Neural cell (in vitro differentiated cells): ENCODE results near the gene SUN5. TPM values are rescaled to one million over a fixed set of nuclear protein-coding genes. Genes with fewer than 3 reads are reported as not detected.

ENCODE experiments used
- H2AFZ ChIP-seq: fragments of 200-600, 300-800 bp; sonication (generic), shearing (Covaris generic); 2 replicates; pipeline ENCODE4 v1.6.0; 2014; ENCODE audit warnings: low read depth, mild to moderate bottlenecking, antibody characterized with exemption, low read length, moderate library complexity
- H3F3A ChIP-seq: fragments of 200-600 bp; shearing (Covaris generic); 2 replicates; pipeline ENCODE4 v1.6.1; 2016; ENCODE audit warnings: mild to moderate bottlenecking, moderate library complexity, mixed read lengths, antibody characterized with exemption, low read length; ENCODE audit not compliant: insufficient read depth, poor library complexity, severe bottlenecking
- H3K27ac ChIP-seq: fragments of 200-600, 300-800 bp; sonication (generic), shearing (Covaris generic); 2 replicates; pipeline ENCODE4 v1.5.1; 2014; ENCODE audit warnings: mild to moderate bottlenecking, low read length, moderate library complexity
- H3K27me3 ChIP-seq: fragments of 300-800, 200-600 bp; sonication (generic), shearing (Covaris generic); 2 replicates; pipeline ENCODE4 v1.6.0; 2014; ENCODE audit warnings: mild to moderate bottlenecking, low read depth, low read length, moderate library complexity; ENCODE audit not compliant: insufficient read depth
- H3K36me3 ChIP-seq: fragments of 300-800, 200-600 bp; sonication (generic), shearing (Covaris generic); 2 replicates; pipeline ENCODE4 v1.5.1; 2014; ENCODE audit warnings: mild to moderate bottlenecking, antibody characterized with exemption, low read length, moderate library complexity; ENCODE audit not compliant: insufficient read depth
- H3K4me2 ChIP-seq: fragments of 300-800, 200-600 bp; sonication (generic), shearing (Covaris generic); 2 replicates; pipeline ENCODE4 v1.6.0; 2014; ENCODE audit warnings: mild to moderate bottlenecking, low read length
- H3K4me3 ChIP-seq: fragments of 300-800, 200-600 bp; sonication (generic), shearing (Covaris generic); 2 replicates; pipeline ENCODE4 v1.5.1; 2014; ENCODE audit warnings: mild to moderate bottlenecking, low read length, moderate library complexity
- H3K79me2 ChIP-seq: fragments of 200-600 bp; shearing (Covaris generic); replicated peaks from 2 replicates; pipeline ENCODE4 v1.6.0; 2014; ENCODE audit warnings: mild to moderate bottlenecking, low read length, moderate library complexity; ENCODE audit not compliant: insufficient read depth
- H3K9ac ChIP-seq: fragments of 300-800, 200-600 bp; sonication (generic), shearing (Covaris generic); 2 replicates; pipeline ENCODE4 v1.6.1; 2016; ENCODE audit warnings: mild to moderate bottlenecking, low read length, mixed read lengths
- H3K9me2 ChIP-seq: fragments of 200-600 bp; shearing (Covaris generic); 2 replicates; pipeline ENCODE4 v1.6.1; 2016; ENCODE audit warnings: mild to moderate bottlenecking, low read length, mixed read lengths; ENCODE audit not compliant: insufficient read depth
- H3K9me3 ChIP-seq: fragments of 200-600, 300-800 bp; sonication (generic), shearing (Covaris generic); 2 replicates; pipeline ENCODE4 v1.6.1; 2016; ENCODE audit warnings: mild to moderate bottlenecking, mixed run types, low read length, moderate library complexity, mixed read lengths
- H4K20me1 ChIP-seq: fragments of 200-600 bp; shearing (Covaris generic); 2 replicates; pipeline ENCODE4 v1.6.1; 2016; ENCODE audit warnings: mild to moderate bottlenecking, mixed run types; ENCODE audit not compliant: insufficient read depth
- CTCF ChIP-seq: fragments of 450-650 bp; IDR thresholded peaks from 2 replicates; pipeline ENCODE4 v1.5.1; 2014; ENCODE audit warnings: antibody characterized with exemption, mild to moderate bottlenecking, moderate library complexity; ENCODE audit not compliant: poor library complexity, severe bottlenecking
- EP300 ChIP-seq: fragments of 450-650 bp; conservative IDR thresholded peaks from 2 replicates; pipeline ENCODE4 v1.6.1; 2014; ENCODE audit warnings: antibody characterized with exemption, mild to moderate bottlenecking, moderate library complexity; ENCODE audit not compliant: poor library complexity, severe bottlenecking
- EZH2 ChIP-seq: fragments of 200-600, 300-800 bp; shearing (Covaris generic), sonication (generic); IDR thresholded peaks from 2 replicates; pipeline ENCODE4 v1.6.1; 2014; ENCODE audit warnings: antibody characterized with exemption, low read length, borderline replicate concordance, mild to moderate bottlenecking; ENCODE audit not compliant: insufficient read depth, poor library complexity, severe bottlenecking
- MXI1 ChIP-seq: fragments of 450-650 bp; conservative IDR thresholded peaks from 2 replicates; pipeline ENCODE4 v1.6.1; 2014; ENCODE audit warnings: antibody characterized with exemption, mild to moderate bottlenecking; ENCODE audit not compliant: poor library complexity, severe bottlenecking
- POLR2AphosphoS5 ChIP-seq: IDR thresholded peaks from 2 replicates; pipeline ENCODE4 v1.6.1; 2012
- RAD21 ChIP-seq: fragments of 450-650 bp; conservative IDR thresholded peaks from 2 replicates; pipeline ENCODE4 v1.6.1; 2014; ENCODE audit warnings: antibody characterized with exemption, mild to moderate bottlenecking, moderate library complexity
- SMC3 ChIP-seq: fragments of 450-650 bp; conservative IDR thresholded peaks from 2 replicates; pipeline ENCODE4 v1.6.1; 2014; ENCODE audit warnings: antibody characterized with exemption, mild to moderate bottlenecking, moderate library complexity; ENCODE audit not compliant: poor library complexity
- TAF1 ChIP-seq: IDR thresholded peaks from 2 replicates; pipeline ENCODE4 v1.6.1; 2012; ENCODE audit warnings: low read depth
- polyA plus RNA-seq: library from polyadenylated mRNA; depleted of rRNA; stranded (reverse); fragments of >200 nt; gene quantifications from 2 replicates; pipeline ENCODE4 v1.2.3, GENCODE V29; 2014
- TF ChIP-seq, protein P1 (sequence below): IDR thresholded peaks from 2 replicates; pipeline ENCODE4 v1.6.1; 2012; ENCODE audit warnings: borderline replicate concordance

The SUN5 gene
- polyA plus RNA-seq, 1 donor from 2014 or later: not detected

- H3K27me3 ChIP-seq: no peaks in the 10 kb centered on the region
- no peaks in the 10 kb centered on the region for H3K36me3 ChIP-seq
- TF ChIP-seq MXI1: no peak
- TF ChIP-seq EP300: no peak
- TF ChIP-seq, protein P1, sequence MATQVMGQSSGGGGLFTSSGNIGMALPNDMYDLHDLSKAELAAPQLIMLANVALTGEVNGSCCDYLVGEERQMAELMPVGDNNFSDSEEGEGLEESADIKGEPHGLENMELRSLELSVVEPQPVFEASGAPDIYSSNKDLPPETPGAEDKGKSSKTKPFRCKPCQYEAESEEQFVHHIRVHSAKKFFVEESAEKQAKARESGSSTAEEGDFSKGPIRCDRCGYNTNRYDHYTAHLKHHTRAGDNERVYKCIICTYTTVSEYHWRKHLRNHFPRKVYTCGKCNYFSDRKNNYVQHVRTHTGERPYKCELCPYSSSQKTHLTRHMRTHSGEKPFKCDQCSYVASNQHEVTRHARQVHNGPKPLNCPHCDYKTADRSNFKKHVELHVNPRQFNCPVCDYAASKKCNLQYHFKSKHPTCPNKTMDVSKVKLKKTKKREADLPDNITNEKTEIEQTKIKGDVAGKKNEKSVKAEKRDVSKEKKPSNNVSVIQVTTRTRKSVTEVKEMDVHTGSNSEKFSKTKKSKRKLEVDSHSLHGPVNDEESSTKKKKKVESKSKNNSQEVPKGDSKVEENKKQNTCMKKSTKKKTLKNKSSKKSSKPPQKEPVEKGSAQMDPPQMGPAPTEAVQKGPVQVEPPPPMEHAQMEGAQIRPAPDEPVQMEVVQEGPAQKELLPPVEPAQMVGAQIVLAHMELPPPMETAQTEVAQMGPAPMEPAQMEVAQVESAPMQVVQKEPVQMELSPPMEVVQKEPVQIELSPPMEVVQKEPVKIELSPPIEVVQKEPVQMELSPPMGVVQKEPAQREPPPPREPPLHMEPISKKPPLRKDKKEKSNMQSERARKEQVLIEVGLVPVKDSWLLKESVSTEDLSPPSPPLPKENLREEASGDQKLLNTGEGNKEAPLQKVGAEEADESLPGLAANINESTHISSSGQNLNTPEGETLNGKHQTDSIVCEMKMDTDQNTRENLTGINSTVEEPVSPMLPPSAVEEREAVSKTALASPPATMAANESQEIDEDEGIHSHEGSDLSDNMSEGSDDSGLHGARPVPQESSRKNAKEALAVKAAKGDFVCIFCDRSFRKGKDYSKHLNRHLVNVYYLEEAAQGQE: no peak
- TF ChIP-seq TAF1: no peak
- no peak for TF ChIP-seq RAD21
- no peak for TF ChIP-seq CTCF
- no peak for TF ChIP-seq EZH2
- no peak for TF ChIP-seq SMC3
- TF ChIP-seq POLR2AphosphoS5: no peak
- H3K27ac ChIP-seq: no peak overlapping the region
- H3F3A ChIP-seq: no peaks in the 10 kb centered on the region
- H3K4me3 ChIP-seq: no peak overlapping the region
- no peaks in the 10 kb centered on the region for H4K20me1 ChIP-seq
- no peak overlapping the region for H2AFZ ChIP-seq
- no peaks in the 10 kb centered on the region for H3K79me2 ChIP-seq
- no peak overlapping the region for H3K9ac ChIP-seq
- no peaks in the 10 kb centered on the region for H3K9me2 ChIP-seq
- H3K9me3 ChIP-seq: no peaks in the 10 kb centered on the region
- no peak overlapping the region for H3K4me2 ChIP-seq
Observed at GRCh38 chr20:32979201-32979998, 24.8 kb downstream of the SUN5 start.

DNA sequence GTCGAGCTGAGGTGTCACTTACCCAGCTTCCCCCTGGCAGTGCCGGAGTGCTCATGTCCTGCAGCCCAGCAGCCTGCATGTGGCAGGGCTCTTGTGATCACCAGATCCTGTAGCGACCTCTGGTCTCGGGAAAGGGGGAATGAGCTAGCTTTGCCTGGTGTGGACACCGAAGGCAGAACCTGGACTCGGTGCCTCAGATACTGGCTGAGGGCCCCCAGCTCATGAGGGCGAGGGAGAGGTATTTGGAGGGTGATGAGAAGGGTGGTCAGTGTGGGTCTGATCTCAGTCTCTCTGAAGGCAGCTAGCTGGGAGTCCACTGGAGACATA is 26.3 kb downstream of the SUN5 start:
- no peak overlapping the region for H2AFZ ChIP-seq
- TF ChIP-seq MXI1 (no peak), RAD21 (no peak), POLR2AphosphoS5 (no peak), EP300 (no peak), CTCF (no peak), EZH2 (no peak), TAF1 (no peak), SMC3 (no peak)
- TF ChIP-seq, protein P1: no peak
- no peaks in the 10 kb centered on the region for H3K9me3 ChIP-seq
- no peak overlapping the region for H3K4me2 ChIP-seq
- H3K36me3 ChIP-seq: no peaks in the 10 kb centered on the region
- no peaks in the 10 kb centered on the region for H3K27me3 ChIP-seq
- H3K27ac ChIP-seq: no peak overlapping the region
- H3K4me3 ChIP-seq: no peak overlapping the region
- H3F3A ChIP-seq: no peaks in the 10 kb centered on the region
- H3K9me2 ChIP-seq: no peaks in the 10 kb centered on the region
- no peaks in the 10 kb centered on the region for H3K79me2 ChIP-seq
- H4K20me1 ChIP-seq: no peaks in the 10 kb centered on the region
- no peak overlapping the region for H3K9ac ChIP-seq
